Measurements from ENCODE around the gene CTCFL.

DNA sequence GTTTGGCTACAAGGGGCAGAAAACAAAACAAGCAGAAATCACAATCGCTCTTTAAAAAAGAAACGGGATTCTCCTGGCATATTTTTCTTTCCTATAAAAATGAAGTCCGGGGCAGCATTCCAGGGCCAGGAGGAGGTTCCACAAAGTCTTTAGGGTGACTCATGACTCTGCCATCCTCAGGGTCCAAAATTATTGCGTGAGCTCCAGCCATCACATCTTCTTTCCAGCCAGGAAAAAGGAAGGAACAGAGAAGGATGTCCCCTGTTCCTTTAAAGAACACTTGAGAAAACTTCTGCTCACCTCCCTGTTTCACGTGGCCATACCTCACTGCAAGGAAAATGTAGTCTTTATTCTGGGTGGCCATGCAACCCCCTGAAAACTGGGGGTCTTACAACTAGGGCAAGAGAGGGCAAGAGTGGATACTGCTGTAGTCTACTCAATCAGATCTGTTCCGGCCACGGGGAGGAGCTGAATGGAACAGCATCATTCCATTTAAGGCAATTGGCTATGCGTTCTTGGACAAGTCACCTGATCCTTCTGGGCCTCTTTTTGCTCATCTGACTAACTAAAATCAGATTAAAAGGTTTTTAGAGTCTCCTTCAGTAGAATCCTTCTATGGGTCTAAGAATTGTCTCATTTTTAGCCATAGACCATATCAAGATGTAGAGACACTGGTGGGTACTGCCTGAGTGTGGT, 49.4 kb downstream of the CTCFL start:
- TF ChIP-seq, protein P1, sequence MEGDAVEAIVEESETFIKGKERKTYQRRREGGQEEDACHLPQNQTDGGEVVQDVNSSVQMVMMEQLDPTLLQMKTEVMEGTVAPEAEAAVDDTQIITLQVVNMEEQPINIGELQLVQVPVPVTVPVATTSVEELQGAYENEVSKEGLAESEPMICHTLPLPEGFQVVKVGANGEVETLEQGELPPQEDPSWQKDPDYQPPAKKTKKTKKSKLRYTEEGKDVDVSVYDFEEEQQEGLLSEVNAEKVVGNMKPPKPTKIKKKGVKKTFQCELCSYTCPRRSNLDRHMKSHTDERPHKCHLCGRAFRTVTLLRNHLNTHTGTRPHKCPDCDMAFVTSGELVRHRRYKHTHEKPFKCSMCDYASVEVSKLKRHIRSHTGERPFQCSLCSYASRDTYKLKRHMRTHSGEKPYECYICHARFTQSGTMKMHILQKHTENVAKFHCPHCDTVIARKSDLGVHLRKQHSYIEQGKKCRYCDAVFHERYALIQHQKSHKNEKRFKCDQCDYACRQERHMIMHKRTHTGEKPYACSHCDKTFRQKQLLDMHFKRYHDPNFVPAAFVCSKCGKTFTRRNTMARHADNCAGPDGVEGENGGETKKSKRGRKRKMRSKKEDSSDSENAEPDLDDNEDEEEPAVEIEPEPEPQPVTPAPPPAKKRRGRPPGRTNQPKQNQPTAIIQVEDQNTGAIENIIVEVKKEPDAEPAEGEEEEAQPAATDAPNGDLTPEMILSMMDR (IDR thresholded peaks at IDR 0.05; ENCODE audit: insufficient read depth, low read length) = no peak
- TF ChIP-seq POLR2AphosphoS5 (IDR thresholded peaks at IDR 0.05; ENCODE audit: low read depth) = no peak

Data from HL-60 (cell line).